WTC11 (cell line): Measurements from ENCODE around the gene SLC41A1. TPM values are rescaled to one million over a fixed set of nuclear protein-coding genes. Genes with fewer than 3 reads are reported as not detected.

Experiments used
- ATAC-seq: fragments of 200-7000 bp; cut with Tn5 transposase; 2 replicates; pipeline ENCODE4 v1.10.0; 2021; ENCODE audit warnings: mild to moderate bottlenecking, moderate library complexity
- CTCF ChIA-PET: fragments of 300-600 bp; sonication (Branson Sonifier 250); formaldehyde crosslinking; loops from one replicate; lab custom pipeline; 2021; ENCODE audit warnings: antibody characterized with exemption; lab: Charles Lee
- POLR2A ChIA-PET: fragments of 350-600 bp; sonication (Branson Sonifier 250); formaldehyde crosslinking; loops from one replicate; lab custom pipeline; 2021; ENCODE audit warnings: antibody characterized with exemption; lab: Charles Lee
- DNase-seq: peaks from one replicate; pipeline ENCODE4 v3.0.0; 2021; ENCODE audit warnings: low spot score
- H3K27ac Mint-ChIP-seq: 2 replicates; pipeline ENCODE4 v1.8.0; 2021; ENCODE audit warnings: mixed read lengths
- H3K27me3 Mint-ChIP-seq: 2 replicates; pipeline ENCODE4 v1.8.0; 2021; ENCODE audit warnings: low read depth, mild to moderate bottlenecking, moderate library complexity, mixed read lengths
- H3K36me3 Mint-ChIP-seq: 2 replicates; pipeline ENCODE4 v1.8.0; 2021; ENCODE audit warnings: mixed read lengths
- H3K4me1 Mint-ChIP-seq: 2 replicates; pipeline ENCODE4 v1.8.0; 2022; ENCODE audit warnings: mixed read lengths
- H3K4me3 Mint-ChIP-seq: 2 replicates; pipeline ENCODE4 v1.8.0; 2021; ENCODE audit warnings: mild to moderate bottlenecking, moderate library complexity, mixed read lengths
- H3K9me3 Mint-ChIP-seq: 2 replicates; pipeline ENCODE4 v1.8.0; 2021; ENCODE audit warnings: mixed read lengths
- AFF4 ChIP-seq: sonication (generic); formaldehyde crosslinking; IDR thresholded peaks from 2 replicates; pipeline ENCODE4 v1.8.1; 2023; ENCODE audit warnings: mild to moderate bottlenecking, missing genetic modification reagents, borderline replicate concordance
- CREB1 ChIP-seq: sonication (generic); formaldehyde crosslinking; IDR thresholded peaks from 2 replicates; pipeline ENCODE4 v1.8.0; 2023; ENCODE audit warnings: mild to moderate bottlenecking, missing genetic modification reagents
- EMX1 ChIP-seq: fragments of 250-450 bp; sonication (Bioruptor Pico); IDR thresholded peaks from 2 replicates; pipeline ENCODE4 v1.8.0; 2021; ENCODE audit warnings: mild to moderate bottlenecking
- ESRRA ChIP-seq: sonication (generic); formaldehyde crosslinking; IDR thresholded peaks from 2 replicates; pipeline ENCODE4 v1.8.1; 2022; ENCODE audit warnings: mild to moderate bottlenecking, missing genetic modification reagents, borderline replicate concordance
- FOXP4 ChIP-seq: sonication (generic); formaldehyde crosslinking; IDR thresholded peaks from 2 replicates; pipeline ENCODE4 v1.8.0; 2022; ENCODE audit warnings: mild to moderate bottlenecking, missing genetic modification reagents
- IRF2 ChIP-seq: sonication (generic); formaldehyde crosslinking; IDR thresholded peaks from 2 replicates; pipeline ENCODE4 v1.8.0; 2022; ENCODE audit warnings: low read depth, missing genetic modification reagents, borderline replicate concordance
- JAZF1 ChIP-seq: fragments of 250-450 bp; sonication (Bioruptor Pico); IDR thresholded peaks from 2 replicates; pipeline ENCODE4 v1.9.0; 2021; ENCODE audit warnings: moderate library complexity, mild to moderate bottlenecking, inconsistent platforms
- MLX ChIP-seq: sonication (generic); formaldehyde crosslinking; IDR thresholded peaks from 2 replicates; pipeline ENCODE4 v1.8.1; 2023; ENCODE audit warnings: mild to moderate bottlenecking, missing genetic modification reagents, moderate library complexity
- RELA ChIP-seq: sonication (generic); formaldehyde crosslinking; IDR thresholded peaks from 2 replicates; pipeline ENCODE4 v1.8.1; 2022; ENCODE audit warnings: missing genetic modification reagents, mild to moderate bottlenecking, borderline replicate concordance
- SMAD3 ChIP-seq: sonication (generic); formaldehyde crosslinking; IDR thresholded peaks from 2 replicates; pipeline ENCODE4 v1.8.0; 2022; ENCODE audit warnings: missing genetic modification reagents, mild to moderate bottlenecking, borderline replicate concordance
- TCF7 ChIP-seq: sonication (generic); formaldehyde crosslinking; IDR thresholded peaks from 2 replicates; pipeline ENCODE4 v1.8.0; 2022; ENCODE audit warnings: mild to moderate bottlenecking, low read depth, missing genetic modification reagents, moderate library complexity
- TEAD1 ChIP-seq: sonication (generic); formaldehyde crosslinking; IDR thresholded peaks from 2 replicates; pipeline ENCODE4 v1.8.0; 2022; ENCODE audit warnings: mild to moderate bottlenecking, missing genetic modification reagents
- USF2 ChIP-seq: sonication (generic); formaldehyde crosslinking; IDR thresholded peaks from 2 replicates; pipeline ENCODE4 v1.8.1; 2023; ENCODE audit warnings: mild to moderate bottlenecking, missing genetic modification reagents, moderate library complexity
- ZNF121 ChIP-seq: sonication (generic); formaldehyde crosslinking; IDR thresholded peaks from 2 replicates; pipeline ENCODE4 v1.8.0; 2023; ENCODE audit warnings: missing genetic modification reagents
- ZNF138 ChIP-seq: sonication (generic); formaldehyde crosslinking; conservative IDR thresholded peaks from 2 replicates; pipeline ENCODE4 v1.8.1; 2022; ENCODE audit warnings: mild to moderate bottlenecking, moderate library complexity, missing genetic modification reagents
- ZNF416 ChIP-seq: fragments of 250-450 bp; sonication (Bioruptor Pico); IDR thresholded peaks from 2 replicates; pipeline ENCODE4 v1.9.0; 2021; ENCODE audit warnings: mild to moderate bottlenecking, inconsistent platforms
- ZNF512 ChIP-seq: sonication (generic); formaldehyde crosslinking; IDR thresholded peaks from 2 replicates; pipeline ENCODE4 v1.8.1; 2022; ENCODE audit warnings: missing genetic modification reagents, borderline replicate concordance
- total RNA-seq: library from RNA; stranded (reverse); gene quantifications from 3 replicates; pipeline ENCODE4 v1.2.3, GENCODE V29; 2021
- TF ChIP-seq, protein P1 (sequence below): sonication (generic); formaldehyde crosslinking; IDR thresholded peaks from 2 replicates; pipeline ENCODE4 v1.8.0; 2022; ENCODE audit warnings: mild to moderate bottlenecking, missing genetic modification reagents
- TF ChIP-seq, protein P2 (sequence below): sonication (generic); formaldehyde crosslinking; IDR thresholded peaks from 2 replicates; pipeline ENCODE4 v1.8.1; 2023; ENCODE audit warnings: mild to moderate bottlenecking, missing genetic modification reagents

Gene SLC41A1
- total RNA-seq, 1 experiment from 2014 or later: 32.8 TPM

- TF ChIP-seq MLX (CRISPR knock-in tag): no peak
- no peak for TF ChIP-seq ZNF138 (CRISPR knock-in tag)
- TF ChIP-seq TCF7 (CRISPR knock-in tag): no peak
- TF ChIP-seq AFF4 (CRISPR knock-in tag): no peak
- TF ChIP-seq RELA: no peak
- TF ChIP-seq CREB1 (CRISPR knock-in tag): no peak
- TF ChIP-seq IRF2 (CRISPR knock-in tag): no peak
- TF ChIP-seq ESRRA (CRISPR knock-in tag): no peak
- TF ChIP-seq FOXP4 (CRISPR knock-in tag): no peak
- TF ChIP-seq ZNF416: no peak
- no peak for TF ChIP-seq TEAD1 (CRISPR knock-in tag)
- no peak for TF ChIP-seq ZNF512
- TF ChIP-seq, protein P1, sequence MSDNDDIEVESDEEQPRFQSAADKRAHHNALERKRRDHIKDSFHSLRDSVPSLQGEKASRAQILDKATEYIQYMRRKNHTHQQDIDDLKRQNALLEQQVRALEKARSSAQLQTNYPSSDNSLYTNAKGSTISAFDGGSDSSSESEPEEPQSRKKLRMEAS (CRISPR knock-in tag): no peak
Measured at GRCh38 chr1:205786601-205787000, 26.4 kb downstream of the SLC41A1 start (continued).

- no peaks in the 10 kb centered on the region for H3K4me1 Mint-ChIP-seq
- H3K27me3 Mint-ChIP-seq: peaks cover 2% of the 10 kb centered on the region
- H3K27ac Mint-ChIP-seq: no peak overlapping the region
- POLR2A ChIA-PET: no interaction called here
- no peak overlapping the region for H3K4me3 Mint-ChIP-seq
- no peaks in the 10 kb centered on the region for H3K9me3 Mint-ChIP-seq
- DNase-seq: no peak
- no peak for ATAC-seq
- CTCF ChIA-PET: interaction anchor here (1.2 to 2.1 kb wide), 3 partner anchors 25 to 192 kb away, joined by 3 to 9 read pairs (median 5); no protein-coding TSS in a partner anchor
- H3K36me3 Mint-ChIP-seq: peaks cover 8% of the 10 kb centered on the region; the same call in 1 of the 2 replicates
- TF ChIP-seq USF2 (CRISPR knock-in tag): no peak
- no peak for TF ChIP-seq ZNF121 (CRISPR knock-in tag)
- TF ChIP-seq, protein P2, sequence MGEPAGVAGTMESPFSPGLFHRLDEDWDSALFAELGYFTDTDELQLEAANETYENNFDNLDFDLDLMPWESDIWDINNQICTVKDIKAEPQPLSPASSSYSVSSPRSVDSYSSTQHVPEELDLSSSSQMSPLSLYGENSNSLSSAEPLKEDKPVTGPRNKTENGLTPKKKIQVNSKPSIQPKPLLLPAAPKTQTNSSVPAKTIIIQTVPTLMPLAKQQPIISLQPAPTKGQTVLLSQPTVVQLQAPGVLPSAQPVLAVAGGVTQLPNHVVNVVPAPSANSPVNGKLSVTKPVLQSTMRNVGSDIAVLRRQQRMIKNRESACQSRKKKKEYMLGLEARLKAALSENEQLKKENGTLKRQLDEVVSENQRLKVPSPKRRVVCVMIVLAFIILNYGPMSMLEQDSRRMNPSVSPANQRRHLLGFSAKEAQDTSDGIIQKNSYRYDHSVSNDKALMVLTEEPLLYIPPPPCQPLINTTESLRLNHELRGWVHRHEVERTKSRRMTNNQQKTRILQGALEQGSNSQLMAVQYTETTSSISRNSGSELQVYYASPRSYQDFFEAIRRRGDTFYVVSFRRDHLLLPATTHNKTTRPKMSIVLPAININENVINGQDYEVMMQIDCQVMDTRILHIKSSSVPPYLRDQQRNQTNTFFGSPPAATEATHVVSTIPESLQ (CRISPR knock-in tag): no peak
- TF ChIP-seq JAZF1: no peak
- TF ChIP-seq SMAD3 (CRISPR knock-in tag): no peak
- TF ChIP-seq EMX1 (CRISPR knock-in tag): no peak
Measured at GRCh38 chr1:205785446-205785845, 27.6 kb downstream of the SLC41A1 start.
